ENCODE data around the gene ZNF747.
"Not testable (repeated sequence)": the region's sequence is repeated elsewhere in the genome, so short reads cannot be mapped to it uniquely, and the experiment has no call there.

Gene ZNF747

GRCh38 chr16:30557957-30558788 lies 23.5 kb upstream of the ZNF747 start, which contains the start of gene ZNF764:
Gene ZNF764 (minus strand): TSS chr16:30558374. CDS start chr16:30558182, 192 bp downstream.
- peak; percentile 98 to 99 for DNase-seq

- peak in 1 of 2 donors; percentile 54 for DNase-seq
These were observed 23.0 kb upstream of the ZNF747 start for GRCh38 chr16:30557707-30557956.

GRCh38 chr16:30556125-30556473 lies 21.4 kb upstream of the ZNF747 start:
- no peak for DNase-seq

- no peak for DNase-seq
These were observed 20.9 kb upstream of the ZNF747 start for GRCh38 chr16:30555315-30556124.

GRCh38 chr16:30554557-30555314 lies 20.1 kb upstream of the ZNF747 start:
- no peak for DNase-seq

- no peak for DNase-seq
These were observed 18.8 kb upstream of the ZNF747 start for GRCh38 chr16:30553393-30553899.

- no peak for DNase-seq
These were observed 18.3 kb upstream of the ZNF747 start for GRCh38 chr16:30552956-30553355.

- DNase-seq: peak; percentile 66 to 84
These were observed 17.1 kb upstream of the ZNF747 start for GRCh38 chr16:30551781-30552180.

GRCh38 chr16:30548416-30549253 lies 14.0 kb upstream of the ZNF747 start:
- DNase-seq: no peak

GRCh38 chr16:30546115-30546514 lies 11.5 kb upstream of the ZNF747 start:
- no peak for DNase-seq

- DNase-seq: no peak
These were observed 8.4 kb upstream of the ZNF747 start for GRCh38 chr16:30543067-30543466.

- DNase-seq: no peak
These were observed 7.1 kb upstream of the ZNF747 start for GRCh38 chr16:30541502-30542329.

GRCh38 chr16:30540916-30541464 lies 6.3 kb upstream of the ZNF747 start:
- DNase-seq: not testable (repeated sequence)

- DNase-seq: not testable (repeated sequence)
These were observed 5.4 kb upstream of the ZNF747 start for GRCh38 chr16:30539986-30540526.

- DNase-seq: no peak
These were observed 4.6 kb upstream of the ZNF747 start for GRCh38 chr16:30539000-30539964.

- not testable (repeated sequence) for DNase-seq
These were observed 1.9 kb upstream of the ZNF747 start for GRCh38 chr16:30536391-30537024.

GRCh38 chr16:30535777-30536190 lies 1.1 kb upstream of the ZNF747 start:
- DNase-seq: peak; percentile 63 to 66

GRCh38 chr16:30535106-30535776 lies 583 bp upstream of the ZNF747 start:
- no peak for DNase-seq
